HL-60/S4 treated with phorbol 12-myristate 13-acetate at 8.2 ng/mL for 4 days and 3 days (cell line): ENCODE measurements around the gene LRRC2.
"Not testable (repeated sequence)": the region's sequence is repeated elsewhere in the genome, so short reads cannot be mapped to it uniquely, and the experiment has no call there.

Experiments
- in situ Hi-C: fragments of 300-500 bp; cut with MboI; formaldehyde crosslinking; loops from 2 replicates; pipeline ENCODE4 v1.15.0; 2022; ENCODE audit warnings: low sequenced_read_pairs

The LRRC2 gene

GRCh38 chr3:46566040-46566641 is at the start of gene LRRC2:
Gene LRRC2, minus strand, starts transcription at chr3:46566302. Its CDS starts 14,711 bp downstream, at chr3:46551591.
- in situ Hi-C loops = no loop called here

GRCh38 chr3:46615050-46615775 is 49.1 kb upstream of the LRRC2 start:
- in situ Hi-C loops = no loop called here

DNA sequence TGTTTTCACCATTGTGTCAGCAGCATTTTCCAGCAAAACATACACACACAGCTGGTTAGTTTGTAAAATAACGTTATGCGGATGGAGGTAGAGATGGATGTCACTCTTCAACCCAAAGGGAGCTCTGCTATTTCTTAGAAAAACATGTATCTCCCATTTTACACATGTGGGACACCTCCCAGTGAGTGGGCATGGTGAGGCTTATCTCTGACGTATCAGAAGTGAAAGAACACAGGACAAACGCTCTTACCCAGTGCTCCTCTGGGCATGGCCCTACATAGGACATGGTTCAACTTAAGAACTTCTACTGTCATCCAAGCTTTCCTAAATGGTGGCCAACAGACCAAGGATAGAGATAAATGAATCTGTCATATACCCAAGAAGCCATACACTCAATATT is 48.3 kb upstream of the LRRC2 start:
- in situ Hi-C loops = no loop called here

DNA sequence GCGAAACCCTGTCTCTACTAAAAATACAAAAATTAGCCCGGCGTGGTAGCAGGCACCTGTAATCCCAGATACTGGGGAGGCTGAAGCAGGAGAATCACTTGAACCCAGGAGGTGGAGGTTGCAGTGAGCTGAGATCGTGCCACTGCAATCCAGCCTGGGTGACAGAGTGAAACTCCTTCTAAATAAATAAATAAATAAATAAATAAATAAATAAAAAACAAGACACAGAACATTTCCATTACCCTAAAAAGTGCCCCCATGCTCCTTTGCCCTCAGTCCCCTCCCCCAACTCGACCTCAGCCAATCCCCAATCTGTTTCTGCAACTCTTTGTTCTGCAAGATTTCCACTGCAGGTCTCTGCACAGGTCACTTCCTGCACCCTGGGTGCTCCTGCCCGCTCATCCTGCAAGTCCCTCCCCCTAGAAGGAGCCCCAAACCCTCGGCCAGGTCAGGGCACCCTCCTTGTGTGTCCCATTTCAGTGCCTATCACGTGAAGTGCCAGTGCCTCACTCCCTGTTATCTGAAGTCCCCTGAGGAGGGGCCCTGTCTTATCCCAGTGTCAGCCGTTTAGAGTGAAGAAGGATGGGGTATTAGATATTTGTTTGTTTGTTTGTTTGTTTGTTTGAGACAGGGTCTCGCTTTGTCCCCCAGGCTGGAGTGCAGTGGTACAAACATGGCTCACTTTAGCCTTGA is 47.4 kb upstream of the LRRC2 start:
- in situ Hi-C loops = no loop called here

DNA sequence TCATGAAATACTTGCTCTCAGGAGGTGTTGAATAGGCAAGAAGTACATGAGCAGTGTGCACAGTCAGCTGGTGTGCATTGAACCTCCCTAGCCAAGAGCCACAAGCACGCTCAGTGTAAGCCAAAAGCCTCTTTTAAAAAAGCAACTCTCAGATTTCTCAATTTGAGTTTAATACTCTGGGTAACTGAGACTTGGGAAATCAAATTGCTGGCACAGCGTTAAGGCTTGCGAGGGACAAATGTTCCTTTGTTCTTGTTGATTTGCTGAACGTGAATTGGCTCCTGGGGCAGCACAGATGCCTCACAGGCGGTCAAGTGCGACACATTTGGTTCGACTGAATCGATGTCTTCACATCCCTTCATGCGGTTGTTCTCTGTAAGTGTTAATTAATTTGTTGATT is 46.2 kb upstream of the LRRC2 start, which contains the start of gene FAM240A:
TSS of gene FAM240A (plus strand) at position 202 of the 400 bp plus-strand sequence. CDS start at position 361, 159 bp downstream.
- in situ Hi-C loops = no loop called here

DNA sequence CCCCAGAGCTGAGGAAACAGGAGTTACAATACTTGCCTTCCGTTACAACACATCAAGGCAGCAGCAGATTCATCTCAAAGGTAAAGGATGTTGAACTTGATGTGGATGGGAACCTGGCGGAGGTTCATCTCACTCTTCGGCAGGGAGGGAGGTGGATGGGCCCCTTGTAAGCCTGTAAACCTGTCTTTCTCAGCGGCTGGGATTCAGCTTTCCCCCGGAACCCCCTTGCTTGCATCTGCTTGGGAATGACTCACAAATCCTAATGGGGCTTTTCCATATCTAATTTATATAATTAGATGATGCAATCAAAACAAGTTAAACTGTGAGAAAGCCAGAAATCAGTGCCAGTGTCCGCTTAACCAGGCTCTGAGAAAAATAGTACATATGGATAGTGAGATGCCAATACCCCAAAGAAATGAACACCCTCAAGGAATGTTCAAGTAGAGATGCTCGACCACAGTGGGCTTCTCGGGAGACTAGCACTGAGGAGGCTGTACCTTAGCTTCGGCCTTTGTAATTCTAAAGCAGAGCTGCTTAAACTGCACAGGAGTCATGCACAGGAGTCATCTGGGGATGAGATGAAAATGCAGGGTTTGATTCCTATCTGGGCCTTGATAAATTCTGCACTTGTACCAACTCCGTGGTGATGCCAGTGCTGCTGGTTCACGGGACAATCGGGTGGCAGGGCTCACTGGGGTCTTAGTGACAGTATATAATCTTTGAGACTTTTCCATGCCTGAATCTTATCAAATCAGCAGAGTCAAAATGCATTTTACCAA is 44.0 kb upstream of the LRRC2 start:
- in situ Hi-C loops = no loop called here

DNA sequence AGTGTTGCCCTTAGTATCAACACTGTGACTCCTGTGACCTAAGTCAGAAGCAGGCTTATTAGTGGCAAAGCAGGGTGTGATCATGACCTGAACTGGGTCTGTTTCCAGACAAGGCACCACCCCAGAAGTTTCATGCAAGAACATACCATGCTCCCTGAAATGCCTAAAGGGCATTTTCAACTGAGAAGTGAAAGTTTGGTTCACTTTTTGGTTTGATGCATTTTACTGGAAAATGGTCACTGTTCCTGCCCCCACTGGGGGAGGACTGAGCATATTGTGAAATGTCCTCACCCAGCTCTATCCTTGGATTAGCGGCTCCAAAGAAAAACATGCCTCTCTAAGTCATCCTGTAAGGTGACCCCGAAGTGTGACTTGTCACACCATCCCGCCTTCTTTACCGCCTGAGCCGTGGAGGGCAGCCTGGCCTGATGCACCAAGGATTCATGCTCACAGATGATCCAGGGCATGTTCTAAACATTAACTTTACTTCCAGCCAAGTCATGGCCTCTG is 43.2 kb upstream of the LRRC2 start:
- in situ Hi-C loops = no loop called here

DNA sequence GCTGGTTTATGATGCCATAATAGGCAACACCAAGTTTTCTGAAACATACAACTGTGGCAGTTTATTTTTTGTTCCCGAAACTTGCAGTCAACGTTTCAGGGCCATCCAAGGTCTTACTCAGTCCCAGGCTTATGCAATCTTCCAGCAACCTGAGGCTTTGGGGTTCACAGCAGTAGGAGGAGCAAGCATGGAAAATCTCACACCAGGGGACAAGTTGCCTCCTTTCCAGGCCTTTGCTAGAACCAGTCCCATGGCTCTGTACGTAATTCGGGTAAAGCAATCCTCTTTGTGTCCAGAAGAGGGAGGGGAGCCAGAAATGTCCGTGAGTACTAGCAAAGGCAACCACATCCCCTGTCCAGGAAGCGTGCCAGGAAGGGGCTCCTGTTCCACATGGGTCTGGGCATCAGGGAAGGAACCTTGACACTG is 41.5 kb upstream of the LRRC2 start:
- in situ Hi-C loops = no loop called here

GRCh38 chr3:46604127-46604526 is 38.0 kb upstream of the LRRC2 start:
- in situ Hi-C loops = no loop called here

DNA sequence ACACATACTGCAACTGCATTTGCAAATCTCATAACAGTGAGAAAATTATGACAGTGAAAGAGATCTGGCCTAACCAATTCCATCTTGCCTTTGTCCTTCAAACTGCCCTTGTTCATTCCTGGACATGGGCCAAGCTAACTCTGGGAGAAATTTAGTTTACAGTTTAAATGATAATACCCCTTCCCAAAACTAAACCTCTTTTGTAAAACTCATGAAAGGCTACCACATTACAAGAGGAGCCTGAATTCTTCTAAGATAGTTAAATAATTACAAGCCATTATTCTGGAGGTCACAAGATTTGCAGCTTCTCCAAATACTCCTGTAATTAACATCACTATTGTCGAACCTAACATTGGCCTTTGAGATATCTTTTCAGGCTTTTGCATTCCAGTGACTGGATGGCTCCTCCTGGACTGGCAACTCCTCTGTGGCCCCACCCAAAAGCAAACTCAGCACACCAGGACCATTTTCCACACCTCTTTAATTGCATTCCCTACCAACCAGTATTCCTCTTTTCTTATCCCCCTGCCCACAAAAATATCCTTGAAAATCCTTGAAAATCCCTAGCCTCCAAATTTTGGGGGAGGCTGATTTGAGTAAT is 37.4 kb upstream of the LRRC2 start:
- in situ Hi-C loops = no loop called here

GRCh38 chr3:46599590-46599989 is 33.5 kb upstream of the LRRC2 start:
- in situ Hi-C loops = no loop called here

GRCh38 chr3:46595819-46596314 is 29.8 kb upstream of the LRRC2 start:
- in situ Hi-C loops = no loop called here

- in situ Hi-C loops = no loop called here
Observed at GRCh38 chr3:46594723-46595122, 28.6 kb upstream of the LRRC2 start.

GRCh38 chr3:46593979-46594378 is 27.9 kb upstream of the LRRC2 start:
- in situ Hi-C loops = no loop called here

DNA sequence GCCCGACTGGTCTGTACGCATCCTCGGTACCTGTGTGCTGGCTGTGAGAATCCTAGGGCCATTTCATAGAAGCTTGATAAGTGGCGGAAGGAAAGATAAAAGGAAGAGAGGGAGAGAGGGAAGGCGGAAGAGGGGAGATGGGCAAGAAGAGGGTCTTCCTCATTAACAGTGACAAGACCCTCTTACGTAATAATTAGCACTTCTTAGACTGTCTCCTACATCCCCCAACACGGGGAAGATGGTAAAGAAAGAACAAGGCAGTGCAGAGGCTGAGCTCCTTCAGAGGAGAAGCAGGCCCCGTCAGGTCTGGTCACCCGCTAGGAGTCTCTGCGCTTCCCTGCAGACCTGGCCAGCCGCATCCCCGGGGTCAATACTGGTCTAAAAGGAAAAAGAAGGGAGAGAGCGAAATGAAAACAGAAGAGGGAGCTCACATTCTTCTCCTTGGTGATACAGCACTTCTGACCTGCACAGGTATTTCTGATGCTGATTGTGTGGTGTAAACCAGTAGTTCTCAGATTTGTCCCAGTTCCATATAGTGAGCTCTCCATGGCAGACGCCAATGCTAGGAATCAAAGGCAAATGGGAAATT is 27.3 kb upstream of the LRRC2 start:
- in situ Hi-C loops = no loop called here

DNA sequence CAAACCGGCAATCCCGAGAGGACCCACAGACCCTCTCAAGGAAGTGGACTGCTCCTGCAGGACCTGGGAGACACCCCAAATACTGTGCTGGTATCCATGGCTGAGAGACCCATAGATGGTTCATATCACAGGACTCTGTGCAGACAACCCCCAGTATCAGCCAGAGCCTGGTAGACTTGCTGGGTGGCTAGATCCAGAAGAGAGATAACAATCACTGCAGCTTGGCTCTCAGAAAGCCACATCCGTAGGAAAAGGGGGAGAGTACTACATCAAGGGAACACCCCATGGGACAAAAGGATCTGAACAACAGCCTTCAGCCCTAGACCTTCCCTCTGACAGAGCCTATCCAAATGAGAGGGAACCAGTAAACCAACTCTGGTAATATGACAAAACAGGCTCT is 21.2 kb upstream of the LRRC2 start:
- in situ Hi-C loops = not testable (repeated sequence)

GRCh38 chr3:46586738-46587246 is 20.7 kb upstream of the LRRC2 start:
- in situ Hi-C loops = no loop called here

GRCh38 chr3:46585799-46586693 is 19.9 kb upstream of the LRRC2 start:
- in situ Hi-C loops = no loop called here
